CD4-positive, alpha-beta T cell treated with Interleukin-15 for 1 hour (primary cell): ENCODE measurements around the gene AGAP1.

Source experiments
- DNase-seq: peaks from one replicate; pipeline ENCODE4 v3.0.0-alpha.2; 2020

The AGAP1 gene

GRCh38 chr2:235903782-235904584 is 410.1 kb downstream of the AGAP1 start:
- DNase-seq: no peak

- no peak for DNase-seq
Observed at GRCh38 chr2:235904585-235904931, 410.7 kb downstream of the AGAP1 start.

GRCh38 chr2:235908826-235909225 is 415.0 kb downstream of the AGAP1 start:
- no peak for DNase-seq

GRCh38 chr2:235909358-235909757 is 415.5 kb downstream of the AGAP1 start:
- DNase-seq: no peak

GRCh38 chr2:235910067-235910466 is 416.2 kb downstream of the AGAP1 start:
- DNase-seq: no peak

- no peak for DNase-seq
Observed at GRCh38 chr2:235911125-235911524, 417.3 kb downstream of the AGAP1 start.

- DNase-seq: no peak
Observed at GRCh38 chr2:235911633-235912233, 417.9 kb downstream of the AGAP1 start.

GRCh38 chr2:235914756-235915155 is 420.9 kb downstream of the AGAP1 start:
- no peak for DNase-seq

- DNase-seq: no peak
Observed at GRCh38 chr2:235917506-235917905, 423.7 kb downstream of the AGAP1 start.

- no peak for DNase-seq
Observed at GRCh38 chr2:235918876-235919275, 425.0 kb downstream of the AGAP1 start.

GRCh38 chr2:235920216-235920865 is 426.5 kb downstream of the AGAP1 start:
- DNase-seq: no peak

- DNase-seq: no peak
Observed at GRCh38 chr2:235921508-235922191, 427.8 kb downstream of the AGAP1 start.

GRCh38 chr2:235922839-235923238 is 429.0 kb downstream of the AGAP1 start:
- DNase-seq: no peak

GRCh38 chr2:235923859-235924674 is 430.2 kb downstream of the AGAP1 start:
- DNase-seq: no peak

- DNase-seq: no peak
Observed at GRCh38 chr2:235924675-235925063, 430.8 kb downstream of the AGAP1 start.

- DNase-seq: no peak
Observed at GRCh38 chr2:235925250-235925919, 431.5 kb downstream of the AGAP1 start.

GRCh38 chr2:235926229-235926628 is 432.4 kb downstream of the AGAP1 start:
- no peak for DNase-seq

GRCh38 chr2:235928751-235929370 is 435.0 kb downstream of the AGAP1 start:
- no peak for DNase-seq

GRCh38 chr2:235930701-235931100 is 436.9 kb downstream of the AGAP1 start:
- no peak for DNase-seq

- DNase-seq: no peak
Observed at GRCh38 chr2:235931676-235932075, 437.8 kb downstream of the AGAP1 start.

- DNase-seq: no peak
Observed at GRCh38 chr2:235934059-235934773, 440.4 kb downstream of the AGAP1 start.
